Activated naive CD4-positive, alpha-beta T cell treated with anti-CD3 and anti-CD28 coated beads, Interleukin-2, amount 50 U/mL, for 72 hours (primary cell): ENCODE results near the gene PNPLA8. TPM values are rescaled to one million over a fixed set of nuclear protein-coding genes. Genes with fewer than 3 reads are reported as not detected.
"Not testable (repeated sequence)": the region's sequence is repeated elsewhere in the genome, so short reads cannot be mapped to it uniquely, and the experiment has no call there.

Experiments
- ATAC-seq, 2 donors: fragments of 150-1000 bp; cut with Tn5 transposase; 2 replicates each; pipeline ENCODE4 v1.10.0; 2021; ENCODE audit warnings: mild to moderate bottlenecking in 2 of 2, moderate library complexity in 2 of 2
- DNase-seq, 2 donors: peaks; one replicate each; pipeline ENCODE4 v3.0.0; 2021 to 2022; ENCODE audit warnings: low spot score in 2 of 2
- H3K27ac Mint-ChIP-seq, 2 donors: one replicate each; pipeline ENCODE4 v1.8.0; 2022; ENCODE audit warnings: mild to moderate bottlenecking in 2 of 2, mixed read lengths in 2 of 2
- H3K36me3 Mint-ChIP-seq, 2 donors: one replicate each; pipeline ENCODE4 v1.8.0; 2022; ENCODE audit warnings: mixed read lengths in 2 of 2
- H3K9me3 Mint-ChIP-seq, 2 donors: one replicate each; pipeline ENCODE4 v1.8.0; 2022; ENCODE audit warnings: mixed read lengths in 2 of 2
- total RNA-seq, 2 donors: library from RNA; stranded (reverse); gene quantifications; one replicate each; pipeline ENCODE4 v1.2.3, GENCODE V29; 2022

Gene PNPLA8
- total RNA-seq, 2 donors from 2014 or later: 17.6 to 39.5 TPM

DNA sequence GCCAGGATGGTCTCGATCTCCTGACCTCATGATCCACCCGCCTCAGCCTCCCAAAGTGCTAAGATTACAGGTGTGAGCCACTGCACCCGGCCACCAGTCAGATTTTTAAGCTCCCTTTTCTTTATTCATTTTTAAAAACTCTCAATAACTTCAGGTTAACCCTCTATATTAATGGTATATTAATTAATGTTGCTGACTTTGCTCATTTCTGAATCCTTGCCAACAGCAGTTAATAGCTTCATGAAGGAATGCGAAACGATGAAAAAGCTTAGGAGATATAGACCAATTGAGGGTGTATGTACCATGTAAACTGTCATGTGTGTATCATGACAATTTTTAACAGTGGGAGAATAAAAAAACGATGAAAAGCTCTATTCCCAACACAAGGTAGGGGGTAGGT lies 27.5 kb downstream of the PNPLA8 start:
- no peak for DNase-seq
- Mint-ChIP-seq H3K36me3 (peaks cover 0 to 6% of the 10 kb centered on the region in 2 donors), H3K27ac (no peak overlapping the region), H3K9me3 (no peaks in the 10 kb centered on the region)
- ATAC-seq: no peak

DNA sequence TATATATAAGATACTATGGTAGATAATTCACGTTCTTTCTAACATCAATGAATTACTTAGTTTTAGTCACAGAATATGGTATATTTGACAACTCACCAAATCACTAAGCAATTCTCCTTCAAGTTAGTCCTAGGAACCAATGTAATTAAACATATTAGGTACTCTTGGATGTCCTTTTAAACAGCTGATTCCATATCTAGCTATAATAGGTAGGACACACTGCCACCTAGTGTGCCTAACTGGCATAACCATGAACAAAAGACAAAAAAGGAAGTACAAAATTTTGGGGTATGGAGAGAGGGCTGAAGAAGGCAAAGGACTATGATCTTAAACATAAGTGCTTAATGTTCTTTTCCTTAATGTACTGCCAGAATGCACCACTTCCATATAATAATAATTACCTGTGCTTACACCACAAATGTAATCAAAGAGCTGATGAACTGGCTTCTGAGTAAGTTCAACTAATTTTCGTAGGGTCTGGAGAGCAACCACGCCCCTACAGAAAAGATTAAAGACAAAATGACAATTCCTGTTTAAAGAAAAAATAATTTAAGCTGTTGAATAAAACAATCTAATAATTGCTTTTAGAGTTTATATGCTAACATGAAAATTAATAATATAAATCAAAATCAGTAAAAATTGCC lies 28.7 kb downstream of the PNPLA8 start:
- Mint-ChIP-seq H3K9me3 (no peaks in the 10 kb centered on the region), H3K27ac (no peak overlapping the region), H3K36me3 (peaks cover 0 to 6% of the 10 kb centered on the region in 2 donors)
- DNase-seq (peak in 1 of 2 donors; percentile 44), ATAC-seq (peak in 1 of 2 donors; percentile 32)

DNA sequence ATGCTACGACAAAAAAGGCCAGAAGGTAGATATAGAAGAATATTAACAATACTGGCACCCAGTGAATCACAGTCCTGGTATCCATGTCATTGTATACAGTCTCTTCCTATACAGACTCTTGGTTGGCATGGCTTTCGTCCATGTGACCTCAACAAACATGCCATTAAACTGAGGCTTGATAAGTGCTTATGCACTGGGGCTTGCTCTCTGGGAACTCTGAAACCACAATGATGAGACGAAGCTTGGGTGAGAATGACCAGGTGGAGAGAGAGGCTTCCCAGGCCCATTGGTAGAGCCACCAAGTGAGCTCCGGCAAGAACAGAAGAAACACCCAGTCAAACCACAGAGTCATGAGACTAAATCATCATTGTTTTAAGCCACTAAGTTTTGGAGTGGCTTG lies 33.2 kb downstream of the PNPLA8 start:
- no peak for ATAC-seq
- H3K9me3 Mint-ChIP-seq: no peaks in the 10 kb centered on the region
- H3K36me3 Mint-ChIP-seq: peaks cover 0 to 6% of the 10 kb centered on the region in 2 donors
- no peak overlapping the region for H3K27ac Mint-ChIP-seq
- DNase-seq: no peak

DNA sequence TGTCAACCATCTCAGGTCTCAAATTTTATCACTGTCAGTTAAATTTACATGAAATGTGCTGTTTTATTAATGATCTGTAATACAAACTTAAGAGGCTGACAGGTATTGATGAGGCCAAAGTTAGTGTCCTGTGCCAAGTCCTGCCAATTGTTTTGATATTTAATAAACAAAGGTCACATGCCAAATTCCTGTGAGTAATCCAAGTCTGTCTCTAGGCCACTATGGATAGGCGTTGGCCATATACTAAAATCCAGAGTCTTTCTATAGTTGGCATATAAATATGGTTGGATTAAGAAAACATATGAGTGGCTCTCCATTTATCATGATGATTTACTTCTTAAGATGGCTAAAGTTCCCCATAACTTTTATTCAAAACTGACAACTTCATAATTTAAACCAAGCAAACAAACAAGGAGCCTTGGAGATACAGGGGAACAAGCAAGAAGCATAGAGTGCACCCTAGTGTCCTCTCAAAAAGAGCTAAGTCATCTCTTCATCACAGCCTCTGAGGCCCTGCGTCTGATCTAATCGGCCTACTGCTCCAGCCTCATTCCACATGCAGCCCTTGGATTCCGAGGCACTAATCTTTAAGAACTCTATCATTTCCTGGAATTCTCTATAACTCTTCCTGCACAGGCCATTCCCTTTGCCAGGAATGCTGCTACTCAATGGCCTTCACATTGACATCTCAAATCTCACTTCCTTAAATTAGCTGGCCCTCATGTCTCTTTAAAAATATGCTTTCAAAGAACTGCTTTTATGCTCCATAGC lies 37.0 kb downstream of the PNPLA8 start:
- DNase-seq: no peak
- ATAC-seq: no peak
- Mint-ChIP-seq H3K9me3 (no peaks in the 10 kb centered on the region), H3K36me3 (no peaks in the 10 kb centered on the region), H3K27ac (no peak overlapping the region)

DNA sequence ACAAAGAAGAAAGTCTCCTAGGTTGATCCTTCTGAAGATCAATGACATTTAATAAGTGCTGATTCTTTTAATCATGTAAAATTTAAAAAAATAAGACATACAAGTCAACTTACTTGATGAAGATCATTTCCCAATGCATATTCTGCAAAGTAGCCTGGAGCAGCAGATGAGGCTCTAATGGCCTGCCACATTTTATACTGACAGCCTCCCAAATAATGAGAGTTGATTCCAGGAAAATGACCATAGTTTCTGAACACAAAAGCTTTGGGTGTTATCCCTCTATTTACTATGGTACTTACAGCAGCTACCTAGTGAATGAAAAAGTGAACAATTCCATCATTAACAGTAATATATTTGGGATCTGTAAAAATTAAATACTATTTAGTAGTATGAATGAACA lies 38.3 kb downstream of the PNPLA8 start:
- no peak for ATAC-seq
- H3K27ac Mint-ChIP-seq: no peak overlapping the region
- DNase-seq: no peak
- no peaks in the 10 kb centered on the region for H3K36me3 Mint-ChIP-seq
- H3K9me3 Mint-ChIP-seq: no peaks in the 10 kb centered on the region

DNA sequence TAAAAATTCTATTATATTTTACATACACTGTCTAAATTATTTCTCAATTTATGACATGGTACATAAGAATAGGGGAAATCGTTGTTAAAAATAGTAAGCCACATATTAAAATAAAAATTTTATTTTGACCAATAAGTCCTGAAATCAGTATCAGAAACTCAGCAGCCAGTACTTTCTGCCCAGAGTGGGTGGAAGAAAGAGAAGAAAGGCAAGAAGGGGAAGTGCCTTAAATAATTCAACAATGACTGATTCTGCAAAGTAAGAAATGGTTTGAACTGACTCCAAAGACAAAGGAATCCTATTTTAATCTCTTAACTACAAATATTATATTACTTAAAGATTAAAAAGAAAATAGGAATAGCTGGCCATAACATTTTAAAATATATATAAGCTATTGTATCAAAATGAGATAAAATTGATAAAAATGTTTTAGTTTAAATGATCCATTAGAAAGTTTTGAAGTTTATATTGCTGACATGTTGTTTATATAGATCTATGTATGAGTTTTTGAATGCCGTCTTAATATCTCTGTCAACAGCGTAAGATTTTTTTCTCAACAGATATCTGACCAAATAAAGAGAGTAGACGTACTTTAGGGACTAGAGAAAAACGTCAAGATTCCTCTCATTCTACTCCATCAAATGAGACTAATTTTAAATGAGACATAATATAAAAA lies 39.5 kb downstream of the PNPLA8 start:
- no peaks in the 10 kb centered on the region for H3K9me3 Mint-ChIP-seq
- ATAC-seq (no peak), DNase-seq (no peak)
- H3K36me3 Mint-ChIP-seq: no peaks in the 10 kb centered on the region
- H3K27ac Mint-ChIP-seq: no peak overlapping the region

DNA sequence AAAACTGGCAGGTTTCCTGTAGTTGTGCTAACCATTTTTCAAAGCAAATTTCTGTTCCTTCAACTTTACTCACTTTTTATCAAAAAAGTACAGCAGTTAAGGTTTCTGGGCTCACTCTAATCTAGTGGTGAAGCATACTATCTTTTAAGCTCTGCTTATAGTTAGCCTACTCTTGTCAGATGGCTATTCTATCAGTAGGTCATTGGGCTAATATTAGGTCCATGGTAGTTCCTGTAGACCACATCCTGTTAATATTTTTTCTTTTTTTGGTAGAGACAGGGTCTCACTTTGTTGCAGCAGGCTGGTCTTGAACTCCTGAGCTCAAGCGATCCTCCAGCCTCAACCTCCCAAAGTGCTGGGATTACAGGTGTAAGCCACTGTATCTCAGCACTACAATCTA lies 41.8 kb downstream of the PNPLA8 start:
- Mint-ChIP-seq H3K9me3 (no peaks in the 10 kb centered on the region), H3K36me3 (peaks cover 0 to under 1% of the 10 kb centered on the region in 2 donors), H3K27ac (no peak overlapping the region)
- ATAC-seq (no peak), DNase-seq (no peak)

DNA sequence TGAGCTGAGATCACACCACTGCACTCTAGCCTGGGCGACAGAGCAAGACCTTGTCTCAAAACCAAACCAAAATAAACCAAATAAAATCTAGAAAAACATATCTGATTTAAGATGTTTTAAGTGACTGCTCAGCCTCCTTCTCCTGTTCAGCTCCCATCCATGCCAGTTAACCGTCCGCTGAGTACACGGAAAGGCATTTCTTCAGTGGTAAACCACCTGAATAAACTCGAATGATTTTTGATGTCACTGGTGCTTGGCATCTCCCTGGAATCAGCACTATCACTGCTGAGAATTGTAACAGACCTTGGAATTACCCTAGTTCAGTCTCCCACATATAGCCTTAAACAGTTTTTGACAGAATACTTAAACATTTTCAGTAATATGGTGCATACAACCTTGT lies 45.6 kb downstream of the PNPLA8 start:
- Mint-ChIP-seq H3K27ac (no peak overlapping the region), H3K9me3 (no peaks in the 10 kb centered on the region), H3K36me3 (peaks cover 0 to 6% of the 10 kb centered on the region in 2 donors)
- ATAC-seq (no peak), DNase-seq (no peak)

DNA sequence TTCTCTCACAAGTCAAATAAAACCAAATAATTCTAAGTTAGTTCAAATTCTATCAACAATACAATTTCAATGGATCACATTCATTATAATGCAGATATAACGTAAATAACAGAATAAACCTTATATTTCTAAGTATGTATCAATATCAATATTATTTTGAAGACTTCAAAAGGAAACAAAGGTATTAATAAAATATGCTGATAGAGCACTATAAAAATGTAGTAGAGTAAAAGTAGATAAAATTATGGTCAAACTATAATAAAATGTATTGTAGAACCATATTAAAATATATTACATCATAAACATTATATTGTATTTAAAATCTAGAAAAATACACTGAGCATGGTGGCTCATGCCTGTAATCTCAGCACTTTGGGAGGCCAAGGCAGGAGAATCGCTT lies 46.2 kb downstream of the PNPLA8 start:
- H3K27ac Mint-ChIP-seq: no peak overlapping the region
- no peak for DNase-seq
- no peak for ATAC-seq
- no peaks in the 10 kb centered on the region for H3K9me3 Mint-ChIP-seq
- peaks cover 0 to 6% of the 10 kb centered on the region in 2 donors for H3K36me3 Mint-ChIP-seq

DNA sequence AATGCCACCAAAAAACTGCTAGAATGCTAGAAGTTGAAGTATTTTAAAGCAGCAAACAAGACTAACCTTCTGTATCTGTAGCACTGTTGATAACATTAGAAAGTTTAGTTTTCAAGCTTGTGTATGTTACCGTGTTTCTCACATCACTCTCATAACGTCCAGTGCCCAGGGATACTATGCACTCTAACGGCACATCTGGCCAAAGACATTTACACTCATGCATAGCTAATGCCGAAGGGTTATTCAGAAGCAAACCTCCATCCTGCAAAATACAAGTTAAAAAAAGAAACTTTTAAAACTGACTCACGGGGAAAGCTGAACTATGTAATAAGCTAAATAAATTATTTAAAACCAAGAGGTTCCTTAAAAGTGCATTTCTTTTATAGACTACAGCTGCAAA lies 46.8 kb downstream of the PNPLA8 start:
- DNase-seq: no peak
- H3K36me3 Mint-ChIP-seq: peaks cover 0 to 6% of the 10 kb centered on the region in 2 donors
- no peak overlapping the region for H3K27ac Mint-ChIP-seq
- no peak for ATAC-seq
- H3K9me3 Mint-ChIP-seq: no peaks in the 10 kb centered on the region

DNA sequence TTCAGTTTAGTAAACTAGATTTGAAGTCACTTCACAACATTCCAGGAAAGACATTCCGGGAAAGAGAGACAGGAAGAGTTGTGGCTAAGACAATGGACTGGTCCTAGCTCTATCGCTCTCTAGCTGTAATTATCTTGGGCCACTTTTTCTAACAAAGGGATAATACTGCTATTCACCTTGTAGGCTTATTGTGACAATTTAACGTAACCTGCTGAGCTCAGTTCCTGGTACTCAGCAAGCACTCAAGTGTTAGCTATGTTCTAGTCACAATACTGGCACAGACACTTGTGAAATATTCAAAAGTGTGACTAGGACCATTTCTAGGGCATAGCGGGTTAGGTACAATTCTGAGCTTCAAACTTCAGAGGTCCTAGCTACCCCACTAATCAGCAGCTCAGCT lies 57.7 kb downstream of the PNPLA8 start:
- Mint-ChIP-seq H3K9me3 (no peaks in the 10 kb centered on the region), H3K27ac (no peak overlapping the region), H3K36me3 (no peaks in the 10 kb centered on the region)
- ATAC-seq: no peak
- no peak for DNase-seq

DNA sequence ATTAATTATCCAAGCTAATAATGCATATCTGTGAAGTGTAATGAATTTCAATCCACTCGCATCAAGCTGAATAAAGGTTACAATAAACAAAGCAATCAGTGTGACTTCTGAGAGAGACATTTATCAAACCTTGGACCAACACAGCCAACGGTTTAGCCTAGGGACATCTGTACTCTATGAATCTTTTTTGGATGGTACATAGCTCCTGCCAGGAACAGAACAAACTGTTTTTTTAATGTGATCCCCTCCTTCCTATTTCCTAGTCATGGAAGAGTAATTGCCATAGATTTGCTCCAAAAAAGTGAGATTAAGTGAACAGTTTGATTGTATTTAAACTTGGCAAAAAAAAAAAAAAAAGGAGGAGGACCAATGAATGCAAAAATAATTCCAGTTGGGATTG lies 58.5 kb downstream of the PNPLA8 start:
- ATAC-seq (no peak), DNase-seq (no peak)
- Mint-ChIP-seq H3K9me3 (no peaks in the 10 kb centered on the region), H3K36me3 (no peaks in the 10 kb centered on the region), H3K27ac (no peak overlapping the region)

DNA sequence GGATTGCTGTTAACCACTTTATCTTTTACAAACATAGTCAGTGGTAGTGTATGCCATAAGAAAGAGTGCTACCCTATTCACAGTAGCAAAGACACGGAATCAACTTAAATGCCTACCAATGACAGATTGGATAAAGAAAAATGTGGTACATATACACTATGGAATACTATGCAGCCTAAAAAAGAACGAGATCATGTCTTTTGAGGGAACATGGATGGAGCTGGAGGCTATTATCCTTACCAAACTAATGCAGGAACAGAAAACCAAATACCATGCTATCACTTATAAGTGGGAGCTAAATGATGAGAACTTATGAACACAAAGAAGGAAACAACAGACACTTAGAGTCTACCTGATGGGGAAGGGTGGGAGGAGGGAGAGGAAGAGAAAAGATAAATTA lies 59.6 kb downstream of the PNPLA8 start:
- H3K36me3 Mint-ChIP-seq, H3K27ac Mint-ChIP-seq, ATAC-seq, H3K9me3 Mint-ChIP-seq, DNase-seq: not testable (repeated sequence)

DNA sequence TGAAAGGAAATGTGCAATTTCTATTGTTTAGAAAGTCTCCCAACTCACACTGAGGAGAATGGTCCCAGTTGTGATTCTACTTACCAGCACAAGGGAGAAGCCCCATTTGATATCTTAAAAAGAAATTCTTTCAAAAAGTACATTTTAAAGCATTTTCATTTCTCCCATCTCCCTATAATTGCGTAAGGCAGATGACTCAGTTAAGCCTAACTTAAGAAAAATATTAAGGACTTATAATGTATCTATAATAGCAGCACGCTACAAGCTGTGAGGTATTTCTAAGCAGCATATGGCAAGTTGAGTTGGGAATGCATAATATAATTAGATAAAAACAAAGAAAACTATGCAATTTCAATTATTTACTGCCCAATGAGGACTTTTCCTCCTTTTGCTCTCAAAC lies 61.2 kb downstream of the PNPLA8 start:
- DNase-seq: no peak
- Mint-ChIP-seq H3K36me3 (no peaks in the 10 kb centered on the region), H3K27ac (no peak overlapping the region), H3K9me3 (no peaks in the 10 kb centered on the region)
- ATAC-seq: no peak

DNA sequence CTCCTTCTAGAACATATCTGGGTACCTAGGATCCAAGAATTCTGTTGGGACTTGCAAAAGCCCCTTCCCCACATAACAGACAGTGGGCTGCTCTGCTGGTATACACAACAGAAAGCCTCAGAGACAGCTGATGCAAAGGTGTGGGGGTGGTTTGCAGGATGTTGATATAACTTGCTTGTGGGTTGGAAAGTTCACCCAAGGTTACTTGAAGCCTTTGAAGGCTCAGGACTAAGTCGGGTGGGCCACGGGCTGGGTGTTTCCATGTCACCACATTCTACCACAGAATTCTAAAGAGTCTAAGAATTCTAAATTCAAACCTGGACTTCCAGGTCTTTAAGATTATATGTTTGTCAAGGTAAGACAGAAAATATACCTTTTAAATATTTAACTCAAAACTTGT lies 62.3 kb downstream of the PNPLA8 start:
- peak; percentile 37 to 46 for ATAC-seq
- no peak for DNase-seq
- H3K9me3 Mint-ChIP-seq: no peaks in the 10 kb centered on the region
- no peaks in the 10 kb centered on the region for H3K36me3 Mint-ChIP-seq
- no peak overlapping the region for H3K27ac Mint-ChIP-seq

DNA sequence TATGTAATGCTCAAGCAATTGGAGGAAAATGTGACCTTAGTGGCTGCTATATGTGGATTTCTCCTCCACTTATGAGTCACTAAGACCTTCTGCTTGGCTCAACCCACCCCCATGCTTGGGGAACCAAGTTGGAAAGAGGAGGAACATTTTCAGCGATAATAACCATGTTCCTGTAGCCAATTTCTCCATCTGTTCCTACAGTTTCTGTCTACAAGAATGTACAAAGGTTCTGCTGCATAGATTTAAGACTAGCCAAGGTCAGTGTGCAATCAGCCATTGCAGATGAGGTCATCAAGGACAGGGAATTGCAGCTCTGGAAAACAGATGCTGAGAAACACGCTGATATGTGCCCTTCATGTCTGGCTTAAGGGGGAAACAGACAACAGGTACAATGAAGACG lies 64.1 kb downstream of the PNPLA8 start:
- DNase-seq: no peak
- no peaks in the 10 kb centered on the region for H3K9me3 Mint-ChIP-seq
- no peak for ATAC-seq
- H3K27ac Mint-ChIP-seq: no peak overlapping the region
- peaks cover 0 to 13% of the 10 kb centered on the region in 2 donors for H3K36me3 Mint-ChIP-seq

DNA sequence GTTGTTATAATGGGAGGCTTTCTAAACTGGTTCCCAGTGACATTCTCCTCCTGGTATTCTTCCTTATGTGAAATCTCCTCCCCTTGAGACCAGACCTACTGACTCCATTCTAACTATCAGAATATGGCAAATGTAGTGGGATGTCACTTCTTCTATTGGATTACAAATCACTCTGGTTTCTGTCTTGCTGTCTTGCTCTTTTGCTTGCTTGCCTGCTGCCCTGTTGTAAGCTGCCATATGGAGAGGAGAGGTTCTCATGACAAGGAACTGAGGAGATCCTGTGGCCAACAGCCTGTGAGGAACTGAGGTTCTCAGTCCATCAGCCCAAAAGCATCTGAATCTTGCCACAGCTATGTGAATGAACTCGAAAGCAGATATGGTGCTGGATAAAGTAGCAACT lies 65.0 kb downstream of the PNPLA8 start:
- ATAC-seq (no peak), DNase-seq (no peak)
- Mint-ChIP-seq H3K9me3 (no peaks in the 10 kb centered on the region), H3K36me3 (peaks cover 0 to 13% of the 10 kb centered on the region in 2 donors), H3K27ac (no peak overlapping the region)
